GM12873 (cell line): ENCODE results near the gene QRFP.

ENCODE experiments used
- TF ChIP-seq, protein P1 (sequence below): IDR thresholded peaks from 2 replicates; pipeline ENCODE4 v1.5.1; 2012; ENCODE audit warnings: low read depth, mild to moderate bottlenecking, moderate library complexity, low read length, control low read depth; ENCODE audit not compliant: insufficient read depth; ENCODE audit errors: missing control alignments

QRFP gene

DNA sequence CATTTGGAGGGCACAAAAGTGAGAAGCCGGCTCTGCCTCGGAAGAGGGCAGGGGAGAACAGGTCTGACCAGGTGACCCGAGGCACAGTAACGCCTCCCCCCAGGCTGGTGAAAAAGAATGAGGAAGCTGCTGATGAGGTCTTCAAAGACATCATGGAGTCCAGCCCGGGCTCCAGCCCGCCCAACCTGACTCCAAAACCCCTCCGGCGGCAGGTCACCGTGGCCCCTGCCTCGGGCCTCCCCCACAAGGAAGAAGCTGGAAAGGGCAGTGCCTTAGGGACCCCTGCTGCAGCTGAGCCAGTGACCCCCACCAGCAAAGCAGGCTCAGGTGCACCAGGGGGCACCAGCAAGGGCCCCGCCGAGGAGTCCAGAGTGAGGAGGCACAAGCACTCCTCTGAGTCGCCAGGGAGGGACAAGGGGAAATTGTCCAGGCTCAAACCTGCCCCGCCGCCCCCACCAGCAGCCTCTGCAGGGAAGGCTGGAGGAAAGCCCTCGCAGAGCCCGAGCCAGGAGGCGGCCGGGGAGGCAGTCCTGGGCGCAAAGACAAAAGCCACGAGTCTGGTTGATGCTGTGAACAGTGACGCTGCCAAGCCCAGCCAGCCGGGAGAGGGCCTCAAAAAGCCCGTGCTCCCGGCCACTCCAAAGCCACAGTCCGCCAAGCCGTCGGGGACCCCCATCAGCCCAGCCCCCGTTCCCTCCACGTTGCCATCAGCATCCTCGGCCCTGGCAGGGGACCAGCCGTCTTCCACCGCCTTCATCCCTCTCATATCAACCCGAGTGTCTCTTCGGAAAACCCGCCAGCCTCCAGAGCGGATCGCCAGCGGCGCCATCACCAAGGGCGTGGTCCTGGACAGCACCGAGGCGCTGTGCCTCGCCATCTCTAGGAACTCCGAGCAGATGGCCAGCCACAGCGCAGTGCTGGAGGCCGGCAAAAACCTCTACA is 11.8 kb downstream of the QRFP start:
- TF ChIP-seq, protein P1, sequence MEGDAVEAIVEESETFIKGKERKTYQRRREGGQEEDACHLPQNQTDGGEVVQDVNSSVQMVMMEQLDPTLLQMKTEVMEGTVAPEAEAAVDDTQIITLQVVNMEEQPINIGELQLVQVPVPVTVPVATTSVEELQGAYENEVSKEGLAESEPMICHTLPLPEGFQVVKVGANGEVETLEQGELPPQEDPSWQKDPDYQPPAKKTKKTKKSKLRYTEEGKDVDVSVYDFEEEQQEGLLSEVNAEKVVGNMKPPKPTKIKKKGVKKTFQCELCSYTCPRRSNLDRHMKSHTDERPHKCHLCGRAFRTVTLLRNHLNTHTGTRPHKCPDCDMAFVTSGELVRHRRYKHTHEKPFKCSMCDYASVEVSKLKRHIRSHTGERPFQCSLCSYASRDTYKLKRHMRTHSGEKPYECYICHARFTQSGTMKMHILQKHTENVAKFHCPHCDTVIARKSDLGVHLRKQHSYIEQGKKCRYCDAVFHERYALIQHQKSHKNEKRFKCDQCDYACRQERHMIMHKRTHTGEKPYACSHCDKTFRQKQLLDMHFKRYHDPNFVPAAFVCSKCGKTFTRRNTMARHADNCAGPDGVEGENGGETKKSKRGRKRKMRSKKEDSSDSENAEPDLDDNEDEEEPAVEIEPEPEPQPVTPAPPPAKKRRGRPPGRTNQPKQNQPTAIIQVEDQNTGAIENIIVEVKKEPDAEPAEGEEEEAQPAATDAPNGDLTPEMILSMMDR: no peak

DNA sequence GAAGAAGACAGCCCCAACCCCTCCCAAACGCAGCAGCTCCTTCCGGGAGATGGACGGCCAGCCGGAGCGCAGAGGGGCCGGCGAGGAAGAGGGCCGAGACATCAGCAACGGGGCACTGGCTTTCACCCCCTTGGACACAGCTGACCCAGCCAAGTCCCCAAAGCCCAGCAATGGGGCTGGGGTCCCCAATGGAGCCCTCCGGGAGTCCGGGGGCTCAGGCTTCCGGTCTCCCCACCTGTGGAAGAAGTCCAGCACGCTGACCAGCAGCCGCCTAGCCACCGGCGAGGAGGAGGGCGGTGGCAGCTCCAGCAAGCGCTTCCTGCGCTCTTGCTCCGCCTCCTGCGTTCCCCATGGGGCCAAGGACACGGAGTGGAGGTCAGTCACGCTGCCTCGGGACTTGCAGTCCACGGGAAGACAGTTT is 12.5 kb downstream of the QRFP start:
- TF ChIP-seq, protein P1: no peak

DNA sequence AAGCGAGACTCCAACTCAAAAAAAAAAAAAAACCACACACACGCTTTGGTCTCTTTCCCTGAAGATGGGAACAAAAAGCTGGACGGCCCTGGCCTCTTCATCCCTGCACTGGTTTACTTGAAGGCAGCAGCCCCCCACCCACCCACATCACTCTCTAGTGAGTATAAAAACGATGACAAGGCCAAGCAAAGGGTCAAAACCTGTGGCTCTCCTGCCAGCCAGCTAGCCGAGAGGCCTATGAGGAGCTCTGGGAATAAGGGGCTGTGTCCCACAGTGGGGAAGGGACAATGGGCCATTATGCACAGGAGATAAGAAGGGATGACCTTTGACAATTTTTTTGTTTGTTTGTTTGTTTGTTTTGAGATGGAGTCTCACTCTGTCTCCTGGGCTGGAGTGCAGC is 13.1 kb downstream of the QRFP start:
- TF ChIP-seq, protein P1: no peak

DNA sequence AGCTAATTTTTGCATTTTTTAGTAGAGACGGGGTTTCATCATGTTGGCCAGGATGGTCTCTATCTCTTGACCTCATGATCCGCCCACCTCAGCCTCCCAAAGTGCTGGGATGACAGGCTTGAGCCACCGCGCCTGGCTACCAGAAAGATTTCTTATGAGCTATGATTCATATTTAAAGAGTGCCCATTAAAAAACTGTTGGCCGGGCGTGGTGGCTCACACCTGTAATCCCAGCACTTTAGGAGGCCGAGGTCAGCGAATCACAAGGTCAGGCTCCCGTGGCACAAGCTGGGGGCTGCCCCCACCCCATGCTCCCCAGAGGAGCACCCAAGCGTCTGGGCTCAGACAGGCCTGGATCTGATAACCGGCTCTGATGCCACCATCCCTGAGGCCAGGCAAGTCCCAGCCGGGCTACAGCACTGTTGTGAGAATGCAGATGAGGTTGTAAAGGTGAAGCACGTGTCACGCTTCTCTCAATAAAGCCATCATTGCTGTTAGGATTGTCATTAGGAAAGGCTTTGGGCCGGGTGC is 13.9 kb downstream of the QRFP start:
- TF ChIP-seq, protein P1: no peak

DNA sequence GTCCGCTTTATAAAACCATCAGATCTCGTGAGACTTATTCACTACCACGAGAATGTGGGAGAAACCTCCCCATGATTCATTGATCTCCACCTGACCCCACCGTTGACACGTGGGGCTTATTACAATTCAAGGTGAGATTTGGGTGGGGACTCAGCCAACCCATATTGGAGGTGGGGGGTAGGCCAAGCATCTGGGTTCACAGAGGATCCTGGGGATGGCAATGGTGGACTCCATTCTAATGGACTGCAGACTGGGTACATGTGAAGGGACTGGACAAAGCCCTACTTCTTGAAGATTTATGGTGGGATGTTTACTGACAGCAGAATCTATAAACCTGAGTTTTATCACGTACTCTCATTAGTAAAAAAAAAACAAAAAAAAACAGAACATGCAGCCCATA is 15.1 kb downstream of the QRFP start:
- TF ChIP-seq, protein P1: no peak

DNA sequence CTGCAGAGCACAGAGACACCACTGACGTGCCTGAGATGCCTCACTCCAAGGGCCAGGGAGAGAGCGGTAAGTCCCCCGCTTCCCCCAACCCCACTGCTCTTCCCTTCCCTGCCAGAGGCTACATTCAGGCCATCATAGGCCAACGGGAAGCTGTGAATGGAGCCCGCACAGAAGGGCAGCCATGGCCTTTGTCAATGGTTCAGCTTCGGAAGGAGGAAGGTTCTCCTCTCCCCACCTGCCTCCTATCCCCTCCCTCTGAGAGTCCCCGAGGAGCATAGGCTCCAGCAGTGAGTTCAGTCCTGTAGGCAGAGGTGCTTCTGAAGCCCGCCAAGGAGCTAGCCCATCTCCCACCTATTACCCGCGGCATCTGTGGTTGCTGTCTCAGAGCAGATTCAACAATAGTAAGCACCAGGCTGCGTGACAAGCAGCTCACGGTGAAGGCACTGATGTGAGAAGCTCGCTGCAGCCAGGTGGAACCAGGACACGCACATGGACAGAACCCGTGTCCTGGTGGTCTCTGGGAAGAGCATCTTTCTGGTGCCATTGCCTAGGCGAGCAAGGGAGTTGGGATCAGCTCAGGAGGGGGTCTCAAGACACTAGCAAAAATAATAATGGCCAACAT is 15.9 kb downstream of the QRFP start:
- TF ChIP-seq, protein P1: no peak

DNA sequence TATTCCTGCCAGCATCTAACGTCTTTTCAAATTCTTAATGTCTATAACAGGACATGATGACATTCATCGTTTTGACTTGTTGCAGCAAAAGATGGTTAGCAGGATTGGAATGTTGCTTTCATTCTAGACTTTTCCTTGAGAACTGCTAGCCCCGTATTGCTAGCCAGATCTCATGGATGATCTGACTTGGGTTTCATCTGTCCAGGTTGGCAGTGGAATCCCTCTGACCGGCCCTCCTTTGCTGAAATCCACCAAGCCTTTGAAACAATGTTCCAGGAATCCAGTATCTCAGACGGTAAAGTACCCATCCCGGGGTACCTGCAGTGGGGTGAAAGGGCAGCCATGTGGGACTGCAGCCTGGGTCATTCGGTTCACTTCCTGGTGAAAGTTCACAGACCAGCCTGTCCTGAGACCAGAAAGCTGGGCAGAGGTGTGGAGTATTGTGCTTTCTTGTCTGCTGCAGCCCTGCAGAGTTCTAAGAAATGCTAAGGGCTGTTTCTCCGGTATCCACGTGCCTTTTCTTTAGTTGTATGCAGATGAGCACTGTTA is 16.7 kb downstream of the QRFP start:
- TF ChIP-seq, protein P1: no peak
